ENCODE results near the gene ADPRH.

The ADPRH gene

GRCh38 chr3:119557192-119557876 lies 22.0 kb upstream of the ADPRH start:
- H3K4me3 ChIP-seq (ENCODE audit: low read depth, low read length, poor library complexity, severe bottlenecking) = no peak overlapping the region

DNA sequence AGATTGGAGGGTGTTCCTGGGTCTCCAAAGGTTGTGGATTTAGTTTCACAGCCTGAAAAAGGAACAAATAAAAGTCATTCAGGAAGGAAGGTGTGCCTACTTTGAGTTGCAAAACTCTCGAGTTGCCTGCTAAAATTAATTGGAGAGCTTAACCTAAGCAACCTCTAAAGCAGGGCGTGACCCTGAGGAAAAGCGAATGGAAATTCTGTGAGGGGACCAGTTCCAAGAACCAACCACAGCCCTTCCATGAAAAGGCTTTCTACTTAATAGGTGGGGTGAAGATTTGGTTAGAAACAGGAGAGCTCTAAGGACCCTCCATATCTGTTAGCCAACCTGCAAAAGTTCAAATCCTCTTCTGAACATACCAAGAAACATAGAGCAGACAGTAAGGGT lies 21.4 kb upstream of the ADPRH start:
- no peak overlapping the region for H3K4me3 ChIP-seq (ENCODE audit: low read depth, low read length, poor library complexity, severe bottlenecking)
- 0 out of 2 replicates have a peak, but pooled peaks cover 6% of the 10 kb centered on the region for H3K36me3 ChIP-seq (ENCODE audit: insufficient read depth, low read length)
- no peak overlapping the region for H2AFZ ChIP-seq (ENCODE audit: low read length)
- H3K79me2 ChIP-seq (ENCODE audit: insufficient read depth, low read length) = no peaks in the 10 kb centered on the region
- H3K9ac ChIP-seq (ENCODE audit: low read length) = no peak overlapping the region
- TF ChIP-seq EZH2 (IDR thresholded peaks at IDR 0.05; ENCODE audit: borderline replicate concordance, low read length) (no peak), CTCF (IDR thresholded peaks at IDR 0.05; ENCODE audit: low read length) (no peak)
- no peaks in the 10 kb centered on the region for H3K9me2 ChIP-seq (ENCODE audit: low read depth, low read length)
- no peaks in the 10 kb centered on the region for H3K27me3 ChIP-seq (ENCODE audit: insufficient read depth, low read length)
- peaks cover 41% of the 10 kb centered on the region for H3K4me1 ChIP-seq (ENCODE audit: insufficient read depth, low read length, severe bottlenecking)
- no peaks in the 10 kb centered on the region for H3K9me3 ChIP-seq (ENCODE audit: low read length)
- no peak overlapping the region for H3K4me2 ChIP-seq (ENCODE audit: low read length)
- H3K27ac ChIP-seq (ENCODE audit: low read depth, low read length, poor library complexity, severe bottlenecking) = no peak overlapping the region
- H3F3A ChIP-seq (ENCODE audit: insufficient read depth, low read length) = no peaks in the 10 kb centered on the region
- H4K20me1 ChIP-seq (ENCODE audit: insufficient read depth, low read length) = no peaks in the 10 kb centered on the region

More at GRCh38 chr3:119557192-119557876, 22.0 kb upstream of the ADPRH start:
- H3K9ac ChIP-seq (ENCODE audit: low read length) = no peak overlapping the region
- H3K27me3 ChIP-seq (ENCODE audit: insufficient read depth, low read length) = no peaks in the 10 kb centered on the region
- H3K4me1 ChIP-seq (ENCODE audit: insufficient read depth, low read length, severe bottlenecking) = peaks cover 35% of the 10 kb centered on the region
- 0 out of 2 replicates have a peak, but pooled peaks cover 6% of the 10 kb centered on the region for H3K36me3 ChIP-seq (ENCODE audit: insufficient read depth, low read length)
- no peaks in the 10 kb centered on the region for H4K20me1 ChIP-seq (ENCODE audit: insufficient read depth, low read length)
- TF ChIP-seq EZH2 (IDR thresholded peaks at IDR 0.05; ENCODE audit: borderline replicate concordance, low read length) (no peak), CTCF (IDR thresholded peaks at IDR 0.05; ENCODE audit: low read length) (no peak)
- no peaks in the 10 kb centered on the region for H3K9me3 ChIP-seq (ENCODE audit: low read length)
- no peak overlapping the region for H2AFZ ChIP-seq (ENCODE audit: low read length)
- no peaks in the 10 kb centered on the region for H3K9me2 ChIP-seq (ENCODE audit: low read depth, low read length)
- no peaks in the 10 kb centered on the region for H3K79me2 ChIP-seq (ENCODE audit: insufficient read depth, low read length)
- no peaks in the 10 kb centered on the region for H3F3A ChIP-seq (ENCODE audit: insufficient read depth, low read length)
- no peak overlapping the region for H3K4me2 ChIP-seq (ENCODE audit: low read length)
- no peak overlapping the region for H3K27ac ChIP-seq (ENCODE audit: low read depth, low read length, poor library complexity, severe bottlenecking)

DNA sequence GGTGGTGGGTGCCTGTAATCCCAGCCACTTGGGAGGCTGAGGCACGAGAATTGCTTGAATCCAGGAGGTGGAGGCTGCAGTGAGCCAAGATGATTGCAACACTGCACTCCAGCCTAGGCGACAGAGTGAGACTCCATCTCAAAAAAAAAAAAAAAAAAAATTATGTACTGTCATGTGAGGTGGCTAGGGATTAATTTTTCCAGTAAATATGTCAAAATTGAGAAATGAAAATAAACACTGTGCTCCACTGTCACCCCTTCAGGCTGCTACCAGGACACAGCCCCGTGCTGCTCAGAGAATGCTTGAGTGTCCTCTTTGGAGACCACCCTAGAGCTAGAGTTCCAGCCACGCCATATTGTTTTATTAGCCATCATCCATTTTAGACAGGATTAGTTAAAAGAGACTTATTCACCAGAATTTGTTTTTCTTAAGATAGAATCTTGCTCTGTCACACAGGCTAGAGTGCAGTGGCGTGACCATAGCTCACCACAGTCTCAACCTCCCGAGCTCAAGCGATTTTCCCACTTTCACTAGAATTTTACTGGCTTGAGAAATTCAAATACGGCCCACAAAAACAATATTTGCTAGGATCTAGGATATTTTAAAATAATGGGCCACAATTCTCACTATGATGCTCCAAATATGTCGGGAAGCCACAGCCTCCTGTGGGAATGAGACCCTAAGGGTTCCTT lies 20.5 kb upstream of the ADPRH start:
- H3K9me3 ChIP-seq (ENCODE audit: low read length) = no peaks in the 10 kb centered on the region
- H3K27me3 ChIP-seq (ENCODE audit: insufficient read depth, low read length) = no peaks in the 10 kb centered on the region
- no peaks in the 10 kb centered on the region for H3F3A ChIP-seq (ENCODE audit: insufficient read depth, low read length)
- H3K4me2 ChIP-seq (ENCODE audit: low read length) = peak overlapping the region; percentile 49
- H4K20me1 ChIP-seq (ENCODE audit: insufficient read depth, low read length) = no peaks in the 10 kb centered on the region
- H3K4me3 ChIP-seq (ENCODE audit: low read depth, low read length, poor library complexity, severe bottlenecking) = peak overlapping the region; percentile 53
- H3K36me3 ChIP-seq (ENCODE audit: insufficient read depth, low read length) = 0 out of 2 replicates have a peak, but pooled peaks cover 6% of the 10 kb centered on the region
- peaks cover 41% of the 10 kb centered on the region for H3K4me1 ChIP-seq (ENCODE audit: insufficient read depth, low read length, severe bottlenecking)
- TF ChIP-seq CTCF (IDR thresholded peaks at IDR 0.05; ENCODE audit: low read length) = no peak
- no peak for TF ChIP-seq EZH2 (IDR thresholded peaks at IDR 0.05; ENCODE audit: borderline replicate concordance, low read length)
- no peak overlapping the region for H2AFZ ChIP-seq (ENCODE audit: low read length)
- H3K9me2 ChIP-seq (ENCODE audit: low read depth, low read length) = no peaks in the 10 kb centered on the region
- peak overlapping the region; percentile 6 for H3K27ac ChIP-seq (ENCODE audit: low read depth, low read length, poor library complexity, severe bottlenecking)
- H3K9ac ChIP-seq (ENCODE audit: low read length) = peak overlapping the region; percentile 49
- no peaks in the 10 kb centered on the region for H3K79me2 ChIP-seq (ENCODE audit: insufficient read depth, low read length)

Data from OCI-LY1 (cell line).